ENCODE measurements around the gene USP30.

The USP30 gene

DNA sequence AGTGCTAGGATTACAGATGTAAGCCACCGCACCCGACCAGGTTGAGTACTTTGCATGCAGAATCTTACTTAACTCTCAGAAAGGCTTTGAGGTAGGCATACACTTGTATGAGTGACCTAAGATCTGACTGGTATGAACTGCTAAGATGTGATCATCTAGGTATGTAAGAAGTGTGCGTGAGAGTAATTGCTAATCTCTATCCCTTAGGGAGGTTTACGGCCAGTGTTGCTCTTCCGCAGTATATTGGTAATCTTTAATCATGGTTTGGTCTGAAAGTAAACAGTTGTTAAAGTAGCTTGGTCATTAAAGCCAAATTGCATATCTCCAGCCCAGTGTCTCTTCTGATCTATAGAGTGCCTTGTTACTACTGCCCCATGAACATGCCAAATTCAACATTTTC, 52.8 kb downstream of the USP30 start:
- no peak overlapping the region for H3K9ac ChIP-seq (ENCODE audit: low read depth, low read length)

DNA sequence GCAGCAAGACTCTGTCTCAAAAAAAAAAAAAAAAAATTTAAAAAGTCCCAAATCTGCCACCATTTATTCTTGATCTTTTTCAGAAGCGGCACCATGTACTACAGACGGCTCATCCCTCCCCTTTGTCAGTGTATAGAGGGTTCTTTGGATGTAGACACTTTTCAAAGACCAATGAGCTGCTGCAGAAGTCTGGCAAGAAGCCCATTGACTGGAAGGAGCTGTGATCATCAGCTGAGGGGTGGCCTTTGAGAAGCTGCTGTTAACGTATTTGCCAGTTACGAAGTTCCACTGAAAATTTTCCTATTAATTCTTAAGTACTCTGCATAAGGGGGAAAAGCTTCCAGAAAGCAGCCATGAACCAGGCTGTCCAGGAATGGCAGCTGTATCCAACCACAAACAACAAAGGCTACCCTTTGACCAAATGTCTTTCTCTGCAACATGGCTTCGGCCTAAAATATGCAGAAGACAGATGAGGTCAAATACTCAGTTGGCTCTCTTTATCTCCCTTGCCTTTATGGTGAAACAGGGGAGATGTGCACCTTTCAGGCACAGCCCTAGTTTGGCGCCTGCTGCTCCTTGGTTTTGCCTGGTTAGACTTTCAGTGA, 57.5 kb downstream of the USP30 start:
- DNase-seq: no peak
- ATAC-seq (ENCODE audit: insufficient read depth, low read depth): no peak
- no peak for TF ChIP-seq EZH2 (IDR thresholded peaks at IDR 0.05; ENCODE audit: borderline replicate concordance, low read depth, low read length, severe bottlenecking)
- TF ChIP-seq, protein P1, sequence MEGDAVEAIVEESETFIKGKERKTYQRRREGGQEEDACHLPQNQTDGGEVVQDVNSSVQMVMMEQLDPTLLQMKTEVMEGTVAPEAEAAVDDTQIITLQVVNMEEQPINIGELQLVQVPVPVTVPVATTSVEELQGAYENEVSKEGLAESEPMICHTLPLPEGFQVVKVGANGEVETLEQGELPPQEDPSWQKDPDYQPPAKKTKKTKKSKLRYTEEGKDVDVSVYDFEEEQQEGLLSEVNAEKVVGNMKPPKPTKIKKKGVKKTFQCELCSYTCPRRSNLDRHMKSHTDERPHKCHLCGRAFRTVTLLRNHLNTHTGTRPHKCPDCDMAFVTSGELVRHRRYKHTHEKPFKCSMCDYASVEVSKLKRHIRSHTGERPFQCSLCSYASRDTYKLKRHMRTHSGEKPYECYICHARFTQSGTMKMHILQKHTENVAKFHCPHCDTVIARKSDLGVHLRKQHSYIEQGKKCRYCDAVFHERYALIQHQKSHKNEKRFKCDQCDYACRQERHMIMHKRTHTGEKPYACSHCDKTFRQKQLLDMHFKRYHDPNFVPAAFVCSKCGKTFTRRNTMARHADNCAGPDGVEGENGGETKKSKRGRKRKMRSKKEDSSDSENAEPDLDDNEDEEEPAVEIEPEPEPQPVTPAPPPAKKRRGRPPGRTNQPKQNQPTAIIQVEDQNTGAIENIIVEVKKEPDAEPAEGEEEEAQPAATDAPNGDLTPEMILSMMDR (IDR thresholded peaks at IDR 0.05; ENCODE audit: borderline replicate concordance, extremely low read depth, low read length, poor library complexity, severe bottlenecking): no peak
- H2AFZ ChIP-seq (ENCODE audit: low read depth, low read length): no peak overlapping the region
- peaks cover 54% of the 10 kb centered on the region for H3K36me3 ChIP-seq (ENCODE audit: insufficient read depth, low read length)
- H3K9me3 ChIP-seq (ENCODE audit: insufficient read depth, low read length, severe bottlenecking): no peaks in the 10 kb centered on the region
- H3K27ac ChIP-seq (ENCODE audit: low read length): no peak overlapping the region
- H3K4me2 ChIP-seq (ENCODE audit: insufficient read depth, low read length): no peak overlapping the region
- H3K4me3 ChIP-seq (ENCODE audit: low read depth in 1 of 2, low read length in 2 of 2): no peak overlapping the region
- H3K9ac ChIP-seq (ENCODE audit: low read depth, low read length): no peak overlapping the region
- no peaks in the 10 kb centered on the region for H3K27me3 ChIP-seq (ENCODE audit: insufficient read depth, low read length, poor library complexity)
- H3K79me2 ChIP-seq (ENCODE audit: insufficient read depth, low read length): no peaks in the 10 kb centered on the region; the same call in 1 of the 2 replicates
- peaks cover 29% of the 10 kb centered on the region; the same call in 1 of the 2 replicates for H4K20me1 ChIP-seq (ENCODE audit: insufficient read depth, low read length)
- no peaks in the 10 kb centered on the region for H3K4me1 ChIP-seq (ENCODE audit: insufficient read depth, low read length)

More for the DNA sequence above, 52.8 kb downstream of the USP30 start:
- Histone ChIP-seq H2AFZ (ENCODE audit: low read depth, low read length) (no peak overlapping the region), H3K36me3 (ENCODE audit: insufficient read depth, low read length) (peaks cover 88% of the 10 kb centered on the region), H3K27ac (ENCODE audit: low read length) (no peak overlapping the region), H4K20me1 (ENCODE audit: insufficient read depth, low read length) (peaks cover 49% of the 10 kb centered on the region), H3K4me1 (ENCODE audit: insufficient read depth, low read length) (peaks cover 4% of the 10 kb centered on the region; the same call in 1 of the 2 replicates), H3K27me3 (ENCODE audit: insufficient read depth, low read length, poor library complexity) (no peaks in the 10 kb centered on the region), H3K4me2 (ENCODE audit: insufficient read depth, low read length) (no peak overlapping the region), H3K79me2 (ENCODE audit: insufficient read depth, low read length) (peaks cover 16% of the 10 kb centered on the region), H3K9me3 (ENCODE audit: insufficient read depth, low read length, severe bottlenecking) (no peaks in the 10 kb centered on the region), H3K4me3 (ENCODE audit: low read depth in 1 of 2, low read length in 2 of 2) (no peak overlapping the region)
- TF ChIP-seq, protein P1 (IDR thresholded peaks at IDR 0.05; ENCODE audit: borderline replicate concordance, extremely low read depth, low read length, poor library complexity, severe bottlenecking): no peak
- no peak for TF ChIP-seq EZH2 (IDR thresholded peaks at IDR 0.05; ENCODE audit: borderline replicate concordance, low read depth, low read length, severe bottlenecking)
- DNase-seq (no peak), ATAC-seq (ENCODE audit: insufficient read depth, low read depth) (no peak)

DNA sequence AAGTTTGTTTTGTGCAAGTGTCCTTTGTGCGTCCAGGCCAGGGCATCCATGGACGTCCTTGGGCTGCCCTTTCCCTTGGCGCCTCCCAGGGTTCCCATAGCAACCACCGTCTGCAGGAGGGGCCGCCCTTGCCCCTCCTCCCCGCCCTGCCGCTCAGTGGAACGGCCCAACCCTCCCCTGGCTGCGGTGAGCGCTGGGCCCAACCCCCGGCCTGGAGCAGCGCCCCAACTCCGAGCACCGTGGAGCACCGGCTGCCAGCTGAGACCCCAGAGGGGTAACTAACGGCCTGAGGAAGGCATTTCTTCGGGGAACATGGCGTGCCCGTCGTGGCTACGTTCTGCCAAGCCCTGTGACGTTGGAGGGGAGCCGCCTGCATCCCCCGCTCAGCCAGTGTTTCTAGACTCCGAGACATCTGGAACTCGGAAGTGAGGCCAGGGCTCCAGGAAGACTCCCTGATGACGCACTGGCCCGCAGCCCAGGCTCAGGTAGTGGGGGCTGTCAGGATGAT, 58.7 kb downstream of the USP30 start:
- no peak for TF ChIP-seq EZH2 (IDR thresholded peaks at IDR 0.05; ENCODE audit: borderline replicate concordance, low read depth, low read length, severe bottlenecking)
- TF ChIP-seq, protein P1 (IDR thresholded peaks at IDR 0.05; ENCODE audit: borderline replicate concordance, extremely low read depth, low read length, poor library complexity, severe bottlenecking): no peak
- no peak overlapping the region for H3K27ac ChIP-seq (ENCODE audit: low read length)
- no peak for DNase-seq
- H3K4me2 ChIP-seq (ENCODE audit: insufficient read depth, low read length): no peak overlapping the region
- no peaks in the 10 kb centered on the region for H3K27me3 ChIP-seq (ENCODE audit: insufficient read depth, low read length, poor library complexity)
- no peaks in the 10 kb centered on the region for H3K9me3 ChIP-seq (ENCODE audit: insufficient read depth, low read length, severe bottlenecking)
- peaks cover 19% of the 10 kb centered on the region; the same call in 1 of the 2 replicates for H4K20me1 ChIP-seq (ENCODE audit: insufficient read depth, low read length)
- no peak overlapping the region for H3K4me3 ChIP-seq (ENCODE audit: low read depth in 1 of 2, low read length in 2 of 2)
- H3K36me3 ChIP-seq (ENCODE audit: insufficient read depth, low read length): peaks cover 42% of the 10 kb centered on the region
- H3K9ac ChIP-seq (ENCODE audit: low read depth, low read length): no peak overlapping the region
- H2AFZ ChIP-seq (ENCODE audit: low read depth, low read length): no peak overlapping the region
- peaks cover 7% of the 10 kb centered on the region for H3K4me1 ChIP-seq (ENCODE audit: insufficient read depth, low read length)
- H3K79me2 ChIP-seq (ENCODE audit: insufficient read depth, low read length): no peaks in the 10 kb centered on the region; the same call in 1 of the 2 replicates
- no peak for ATAC-seq (ENCODE audit: insufficient read depth, low read depth)
